Stimulated activated CD4-positive, alpha-beta T cell treated with anti-CD3 and anti-CD28 coated beads, TNF-alpha, amount 100 ng/mL, for 48 hours (primary cell): ENCODE results near the gene IFITM1.
"Not testable (repeated sequence)": the region's sequence is repeated elsewhere in the genome, so short reads cannot be mapped to it uniquely, and the experiment has no call there.

ENCODE experiments used
- DNase-seq, 3 donors: peaks; one replicate each; pipeline ENCODE4 v3.0.0-alpha.2; 2020; ENCODE audit warnings: low read depth in 3 of 3

The IFITM1 gene

GRCh38 chr11:308740-309665 is 4.8 kb upstream of the IFITM1 start:
- DNase-seq: not testable (repeated sequence)

- not testable (repeated sequence) for DNase-seq
Measured at GRCh38 chr11:309979-310572, 3.8 kb upstream of the IFITM1 start.

GRCh38 chr11:311013-311748 is 2.7 kb upstream of the IFITM1 start:
- not testable (repeated sequence) for DNase-seq

GRCh38 chr11:312092-312816 is 1.6 kb upstream of the IFITM1 start:
- no peak for DNase-seq

GRCh38 chr11:313304-313786 is 495 bp upstream of the IFITM1 start:
- DNase-seq: no peak

GRCh38 chr11:314554-314875 is 675 bp downstream of the IFITM1 start:
- not testable (repeated sequence) for DNase-seq

GRCh38 chr11:315051-315481 is 1.2 kb downstream of the IFITM1 start:
- DNase-seq: no peak

GRCh38 chr11:315516-315994 is 1.7 kb downstream of the IFITM1 start:
- DNase-seq: no peak

GRCh38 chr11:316031-316701 is 2.3 kb downstream of the IFITM1 start:
- no peak for DNase-seq

GRCh38 chr11:316891-317301 is 3.1 kb downstream of the IFITM1 start:
- no peak for DNase-seq

- DNase-seq: not testable (repeated sequence)
Measured at GRCh38 chr11:317668-318404, 4.0 kb downstream of the IFITM1 start.

GRCh38 chr11:318405-319120 is 4.7 kb downstream of the IFITM1 start:
- not testable (repeated sequence) for DNase-seq

- not testable (repeated sequence) for DNase-seq
Measured at GRCh38 chr11:319121-319887, 5.5 kb downstream of the IFITM1 start.

GRCh38 chr11:319888-320273 is 6.0 kb downstream of the IFITM1 start:
- DNase-seq: not testable (repeated sequence)

- no peak for DNase-seq
Measured at GRCh38 chr11:324156-324555, 10.3 kb downstream of the IFITM1 start.

GRCh38 chr11:324593-325517 is 11.0 kb downstream of the IFITM1 start:
- not testable (repeated sequence) for DNase-seq

GRCh38 chr11:325796-326591 is 12.2 kb downstream of the IFITM1 start:
- no peak for DNase-seq
